GM04503 (cell line): ENCODE data around the gene LYAR.
A peak's percentile ranks its signal among the peaks of the same experiment; 100 is the strongest.
"Not testable (repeated sequence)": the region's sequence is repeated elsewhere in the genome, so short reads cannot be mapped to it uniquely, and the experiment has no call there.

Experiments used
- DNase-seq: peaks from one replicate; pipeline ENCODE4 v3.0.0-alpha.2; 2012; ENCODE audit warnings: low read depth

LYAR gene

GRCh38 chr4:4259484-4260100, 30.4 kb downstream of the LYAR start:
- no peak for DNase-seq

GRCh38 chr4:4257705-4258104, 32.2 kb downstream of the LYAR start:
- DNase-seq: not testable (repeated sequence)

GRCh38 chr4:4256799-4257198, 33.2 kb downstream of the LYAR start:
- no peak for DNase-seq

- DNase-seq: no peak
Measured at GRCh38 chr4:4254666-4255065, 35.3 kb downstream of the LYAR start.

- DNase-seq: no peak
Measured at GRCh38 chr4:4254199-4254598, 35.8 kb downstream of the LYAR start.

- DNase-seq: no peak
Measured at GRCh38 chr4:4249866-4250265, 40.1 kb downstream of the LYAR start.

GRCh38 chr4:4249342-4249741, 40.6 kb downstream of the LYAR start:
- DNase-seq: not testable (repeated sequence)

GRCh38 chr4:4248885-4249203, 41.1 kb downstream of the LYAR start:
- no peak for DNase-seq

- DNase-seq: peak; percentile 77
Measured at GRCh38 chr4:4248029-4248884, 41.7 kb downstream of the LYAR start, which contains the start of gene TMEM128. Gene TMEM128, minus strand, starts transcription at chr4:4248223. Its CDS starts 21 bp downstream, at chr4:4248202.

- no peak for DNase-seq
Measured at GRCh38 chr4:4247696-4248028, 42.3 kb downstream of the LYAR start.

GRCh38 chr4:4245172-4245571, 44.8 kb downstream of the LYAR start:
- DNase-seq: no peak

- DNase-seq: not testable (repeated sequence)
Measured at GRCh38 chr4:4239551-4239950, 50.4 kb downstream of the LYAR start.

- no peak for DNase-seq
Measured at GRCh38 chr4:4233610-4234009, 56.3 kb downstream of the LYAR start.

GRCh38 chr4:4228356-4228668, 61.6 kb downstream of the LYAR start:
- no peak for DNase-seq

- no peak for DNase-seq
Measured at GRCh38 chr4:4227510-4228355, 62.2 kb downstream of the LYAR start.

GRCh38 chr4:4226606-4227438, 63.1 kb downstream of the LYAR start, which contains the start of gene OTOP1:
Gene OTOP1, minus strand, starts transcription at chr4:4226929. Its CDS starts 65 bp downstream, at chr4:4226864.
- no peak for DNase-seq

GRCh38 chr4:4225915-4226605, 63.9 kb downstream of the LYAR start:
- DNase-seq: no peak
